Lung (tissue), 12 donors: ENCODE results near the gene ARAP2. TPM values are rescaled to one million over a fixed set of nuclear protein-coding genes. Genes with fewer than 3 reads are reported as not detected.

Source experiments
- ATAC-seq: fragments of 200-7000 bp; cut with Tn5 transposase; one replicate; pipeline ENCODE4 v1.9.1; 2020; ENCODE audit warnings: moderate number of reproducible peaks; ENCODE audit not compliant: insufficient read depth, low FRiP score
- DNase-seq, 3 donors: peaks; one replicate each; pipeline ENCODE4 v3.0.0-alpha.2; 2013 to 2017
- H3K27ac ChIP-seq, 2 donors: one replicate each; pipeline ENCODE4 v1.5.1; 2013; ENCODE audit warnings: mild to moderate bottlenecking in 2 of 2, moderate library complexity in 2 of 2, control low read depth in 1 of 2, inconsistent platforms in 1 of 2, low read depth in 1 of 2, low read length in 1 of 2
- H3K27me3 ChIP-seq, 3 donors: one replicate each; pipeline ENCODE4 v1.5.1; 2013; ENCODE audit warnings: low read length in 2 of 3; ENCODE audit not compliant: control insufficient read depth in 3 of 3, insufficient read depth in 3 of 3
- H3K36me3 ChIP-seq, 4 donors: one replicate each; pipeline ENCODE4 v1.5.1; 2013; ENCODE audit warnings: low read length in 4 of 4, mild to moderate bottlenecking in 1 of 4, moderate library complexity in 1 of 4; ENCODE audit not compliant: control insufficient read depth in 4 of 4, insufficient read depth in 4 of 4
- H3K4me1 ChIP-seq, 5 donors: one replicate each; pipeline ENCODE4 v1.5.1; 2013; ENCODE audit warnings: low read length in 5 of 5, mild to moderate bottlenecking in 2 of 5, moderate library complexity in 1 of 5; ENCODE audit not compliant: control insufficient read depth in 5 of 5, insufficient read depth in 5 of 5
- H3K4me3 ChIP-seq: one replicate; pipeline ENCODE4 v1.5.1; 2013; ENCODE audit warnings: mild to moderate bottlenecking, control low read depth, moderate library complexity
- H3K9ac ChIP-seq, 2 donors: one replicate each; pipeline ENCODE4 v1.5.1; 2013; ENCODE audit warnings: low read length in 2 of 2, control low read depth in 1 of 2; ENCODE audit not compliant: insufficient read depth in 1 of 2
- H3K9me3 ChIP-seq, 4 donors: one replicate each; pipeline ENCODE4 v1.5.1; 2013; ENCODE audit warnings: low read length in 3 of 4, mild to moderate bottlenecking in 1 of 4, moderate library complexity in 1 of 4; ENCODE audit not compliant: control insufficient read depth in 4 of 4, insufficient read depth in 3 of 4
- CTCF ChIP-seq: IDR thresholded peaks from 2 replicates; pipeline ENCODE4 v1.5.1; 2012; ENCODE audit warnings: mild to moderate bottlenecking; ENCODE audit errors: control extremely low read depth, extremely low read depth
- WGBS, 2 donors: extraction: QIAGEN DNeasy Blood & Tissue Kit; methylation state at CpG; one replicate each; pipeline ENCODE4 v1.1.7; 2013; 5-methylcytosine and 5-hydroxymethylcytosine counted together
- polyA plus RNA-seq, 2 donors: library from polyadenylated mRNA; stranded (reverse); fragments of 200-250 nt; gene quantifications; one replicate each; pipeline ENCODE4 v1.2.1, GENCODE V29; 2013
- total RNA-seq, 2 donors: library from RNA; depleted of rRNA in 1 of 2; stranded (reverse); fragments of >200 nt in 1 of 2; gene quantifications; one replicate each; pipeline ENCODE4 v1.2.1, GENCODE V29; 2014 to 2021
- donor health status: control.
- donor health status: control.
- donor health status: Bipolar disorder and iron deficiency.
- donor health status: healthy.
- donor health status: DM: yes; HTN: yes; CAD: no.

The ARAP2 gene
- total and polyA plus RNA-seq, 4 donors = 5.9 to 77.8 (median 20.2) TPM

- Histone ChIP-seq H3K27ac (no peak overlapping the region), H3K9me3 (peaks cover 0 to 3% (median 0%) of the 10 kb centered on the region in 4 donors), H3K27me3 (no peaks in the 10 kb centered on the region), H3K36me3 (no peaks in the 10 kb centered on the region), H3K4me1 (no peaks in the 10 kb centered on the region), H3K9ac (no peak overlapping the region), H3K4me3 (no peak overlapping the region)
- DNase-seq (no peak), ATAC-seq (no peak)
- TF ChIP-seq CTCF = no peak
- 78 to 83% methylated on average over 4 of the region's 4 CpGs for WGBS, 2 donors
Measured at GRCh38 chr4:36214735-36215485, 29.4 kb downstream of the ARAP2 start.

- DNase-seq (peak in 1 of 3 donors; percentile 5), ATAC-seq (no peak)
- Histone ChIP-seq H3K9me3 (peaks cover 0 to 3% (median 0%) of the 10 kb centered on the region in 4 donors), H3K9ac (no peak overlapping the region), H3K27ac (no peak overlapping the region), H3K4me3 (no peak overlapping the region), H3K36me3 (no peaks in the 10 kb centered on the region), H3K4me1 (no peaks in the 10 kb centered on the region), H3K27me3 (no peaks in the 10 kb centered on the region)
- 68 to 71% methylated on average over 2 of the region's 2 CpGs for WGBS, 2 donors
- TF ChIP-seq CTCF = no peak
Measured at GRCh38 chr4:36213977-36214376, 30.3 kb downstream of the ARAP2 start.

- 91 to 93% methylated on average over 1 of the region's 1 CpG for WGBS, 2 donors
- no peaks in the 10 kb centered on the region for H3K9me3 ChIP-seq
- no peak for DNase-seq
Measured at GRCh38 chr4:36211084-36211483, 33.2 kb downstream of the ARAP2 start.

More at GRCh38 chr4:36211084-36211483, 33.2 kb downstream of the ARAP2 start:
- no peak for ATAC-seq
- Histone ChIP-seq H3K4me3 (no peak overlapping the region), H3K27me3 (no peaks in the 10 kb centered on the region), H3K9ac (no peak overlapping the region), H3K36me3 (no peaks in the 10 kb centered on the region), H3K27ac (no peak overlapping the region), H3K4me1 (no peaks in the 10 kb centered on the region)
- TF ChIP-seq CTCF = no peak
